Right lobe of liver (tissue), 4 donors: ENCODE data around the gene ARNT2.

Source experiments
- CTCF ChIP-seq, 4 donors: fragments of 200-600 bp in 3 of 4; fragments of 450-650 bp in 1 of 4; IDR thresholded peaks; one replicate each; pipeline versions ENCODE4 v1.5.1 to v1.8.0; 2016 to 2022; ENCODE audit warnings: antibody characterized with exemption in 4 of 4, mild to moderate bottlenecking in 2 of 4
- POLR2A ChIP-seq: fragments of 450-650 bp; IDR thresholded peaks from one replicate; pipeline ENCODE4 v1.6.1; 2017; ENCODE audit warnings: antibody characterized with exemption, mild to moderate bottlenecking
- donor health status: DM: no; HTN: no; CAD: no.
- donor health status: DM: no; HTN: no; CAD: no.
- donor health status: DM: no; HTN: yes; CAD: no.

GRCh38 chr15:80593486-80594030 lies 189.4 kb downstream of the ARNT2 start:
- no peak for TF ChIP-seq CTCF (IDR thresholded peaks at IDR 0.05)
- TF ChIP-seq POLR2A: no peak
